ENCODE results near the gene EVA1C.
"Not testable (repeated sequence)": the region's sequence is repeated elsewhere in the genome, so short reads cannot be mapped to it uniquely, and the experiment has no call there.

The EVA1C gene

DNA sequence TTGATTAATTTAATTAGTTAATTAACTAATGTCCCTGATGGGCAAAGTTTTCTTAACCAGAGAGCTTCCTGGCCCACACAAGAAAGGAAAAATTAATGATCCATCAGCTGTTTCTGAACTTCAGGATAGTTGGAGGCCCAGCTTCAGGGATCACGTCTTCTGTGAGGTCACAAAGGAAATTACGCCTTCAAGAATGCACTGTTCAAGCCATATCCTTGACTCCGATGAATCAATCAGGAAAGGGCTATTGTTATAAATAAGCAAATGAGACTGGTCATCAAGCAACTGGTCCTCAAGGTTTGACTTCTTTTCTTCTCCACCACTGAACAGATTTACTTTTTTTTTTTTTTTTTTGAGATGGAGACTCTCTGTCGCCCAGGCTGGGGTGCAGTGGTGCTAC is 132.2 kb downstream of the EVA1C start:
- no peaks in the 10 kb centered on the region for H3K27me3 Mint-ChIP-seq
- DNase-seq = no peak
- H3K9me3 Mint-ChIP-seq = no peaks in the 10 kb centered on the region
- H3K27ac Mint-ChIP-seq = no peak overlapping the region
- no peak overlapping the region for H3K4me3 Mint-ChIP-seq
- H3K36me3 Mint-ChIP-seq (ENCODE audit: low read depth) = no peaks in the 10 kb centered on the region
- peaks cover 2% of the 10 kb centered on the region for H3K4me1 Mint-ChIP-seq (ENCODE audit: low read depth)

DNA sequence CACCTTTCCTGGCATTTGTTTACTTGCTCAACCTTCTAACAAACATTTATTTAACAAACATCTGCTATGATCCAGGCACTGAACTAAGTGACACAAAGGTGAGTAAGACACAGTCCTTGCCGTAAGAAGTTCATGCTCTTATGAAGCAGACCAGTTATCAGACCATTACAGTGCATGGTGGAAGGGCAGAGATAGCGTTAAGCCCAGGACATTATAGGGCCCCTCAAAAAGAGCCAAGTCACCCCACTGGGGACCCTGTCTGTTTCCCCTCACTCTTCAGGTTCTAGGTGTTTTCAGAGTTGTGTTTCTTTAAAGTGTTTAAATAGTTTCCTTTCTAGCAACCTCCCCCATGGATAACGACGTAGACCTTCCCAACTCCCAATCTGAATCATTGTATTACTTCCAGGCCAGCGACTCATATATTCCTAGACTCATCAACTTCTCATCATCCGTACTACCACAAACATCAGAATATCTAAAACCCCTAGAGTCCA is 133.5 kb downstream of the EVA1C start:
- H3K4me1 Mint-ChIP-seq (ENCODE audit: low read depth) = peaks cover 2% of the 10 kb centered on the region
- no peak for DNase-seq
- H3K36me3 Mint-ChIP-seq (ENCODE audit: low read depth) = no peaks in the 10 kb centered on the region
- H3K4me3 Mint-ChIP-seq = no peak overlapping the region
- H3K9me3 Mint-ChIP-seq = no peaks in the 10 kb centered on the region
- H3K27me3 Mint-ChIP-seq = no peaks in the 10 kb centered on the region
- H3K27ac Mint-ChIP-seq = no peak overlapping the region

DNA sequence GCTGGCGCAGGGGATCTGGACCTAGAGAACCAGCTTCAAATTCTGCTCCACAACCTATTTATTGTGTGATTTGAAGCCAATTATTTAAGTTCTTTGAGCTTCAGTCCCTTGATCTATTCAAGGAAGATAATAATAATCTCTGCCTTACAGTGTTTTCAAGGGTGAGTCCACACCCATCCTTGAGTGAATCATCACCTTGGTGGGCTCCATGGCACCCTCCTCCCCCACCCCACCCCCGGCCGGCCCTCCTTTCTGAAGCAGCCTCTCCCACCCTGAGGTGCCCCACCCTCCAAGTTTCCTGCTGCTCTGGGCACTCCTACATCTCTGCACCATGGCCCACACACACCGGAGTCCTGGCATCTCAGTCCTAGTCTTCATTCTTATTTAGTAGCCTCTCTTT is 134.5 kb downstream of the EVA1C start:
- Mint-ChIP-seq H3K4me1 (ENCODE audit: low read depth) (peaks cover 2% of the 10 kb centered on the region), H3K4me3 (no peak overlapping the region), H3K9me3 (no peaks in the 10 kb centered on the region), H3K27me3 (no peaks in the 10 kb centered on the region), H3K36me3 (ENCODE audit: low read depth) (no peaks in the 10 kb centered on the region), H3K27ac (no peak overlapping the region)
- DNase-seq = no peak

DNA sequence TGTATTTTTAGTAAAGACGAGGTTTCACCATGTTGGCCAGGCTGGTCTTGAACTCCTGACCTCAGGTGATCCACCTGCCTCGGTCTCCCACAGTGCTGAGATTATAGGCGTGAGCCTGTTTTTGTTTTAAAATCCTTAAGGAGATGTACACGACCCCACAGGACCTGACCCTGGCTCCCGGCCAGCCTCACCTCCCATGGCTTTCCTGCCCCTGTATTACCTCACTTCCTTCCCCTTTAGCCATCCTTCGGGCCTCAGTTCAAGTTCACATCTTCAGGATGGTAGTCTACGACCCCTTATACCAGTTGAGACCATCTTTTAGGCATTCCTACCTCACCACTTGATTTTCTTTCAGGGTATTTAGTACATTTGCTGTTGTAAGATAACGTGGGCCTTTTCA is 136.5 kb downstream of the EVA1C start:
- H3K27ac Mint-ChIP-seq = no peak overlapping the region
- no peaks in the 10 kb centered on the region for H3K27me3 Mint-ChIP-seq
- H3K36me3 Mint-ChIP-seq (ENCODE audit: low read depth) = no peaks in the 10 kb centered on the region
- no peak overlapping the region for H3K4me3 Mint-ChIP-seq
- peaks cover 5% of the 10 kb centered on the region for H3K4me1 Mint-ChIP-seq (ENCODE audit: low read depth)
- no peaks in the 10 kb centered on the region for H3K9me3 Mint-ChIP-seq
- DNase-seq = no peak

DNA sequence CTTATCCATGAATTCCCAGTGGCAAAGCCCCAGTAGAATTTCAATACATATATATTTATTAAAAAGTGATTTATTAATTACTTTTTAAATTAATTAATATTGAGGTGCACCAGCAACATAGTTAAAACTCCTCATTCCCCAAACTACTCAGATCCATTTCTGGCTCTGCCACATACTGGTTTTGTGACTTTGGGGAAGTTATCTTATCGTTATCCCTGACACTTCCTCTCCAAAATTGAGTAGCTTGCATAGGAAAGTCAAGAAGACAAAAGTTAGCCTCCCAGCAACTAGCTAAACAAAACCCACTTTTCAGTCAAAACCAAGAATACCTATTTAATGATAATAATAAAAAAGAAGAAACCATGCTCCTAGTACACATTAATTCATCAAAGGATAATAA is 136.9 kb downstream of the EVA1C start:
- no peaks in the 10 kb centered on the region for H3K36me3 Mint-ChIP-seq (ENCODE audit: low read depth)
- H3K27ac Mint-ChIP-seq = no peak overlapping the region
- peaks cover 5% of the 10 kb centered on the region for H3K4me1 Mint-ChIP-seq (ENCODE audit: low read depth)
- H3K4me3 Mint-ChIP-seq = no peak overlapping the region
- DNase-seq = no peak
- no peaks in the 10 kb centered on the region for H3K9me3 Mint-ChIP-seq
- H3K27me3 Mint-ChIP-seq = no peaks in the 10 kb centered on the region

DNA sequence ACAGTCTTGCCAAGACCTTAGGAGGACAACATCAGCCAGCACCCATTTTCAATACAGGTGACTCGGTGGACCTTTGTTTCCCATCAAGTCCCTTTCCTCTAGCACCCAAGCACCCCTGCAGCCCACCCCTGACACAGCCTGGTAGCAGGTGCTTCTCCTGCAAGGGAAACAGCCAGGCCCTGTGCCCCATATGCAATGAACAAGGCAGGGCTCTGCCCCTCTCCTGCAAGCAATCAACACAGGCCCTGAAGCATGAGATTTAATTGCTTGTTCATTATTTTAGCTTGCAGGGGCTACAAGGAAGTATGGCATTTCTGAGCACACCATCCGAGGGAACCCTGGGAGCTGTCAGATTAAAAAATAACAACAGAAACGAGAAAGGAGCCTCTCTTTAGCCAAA is 137.4 kb downstream of the EVA1C start:
- H3K27ac Mint-ChIP-seq = no peak overlapping the region

DNA sequence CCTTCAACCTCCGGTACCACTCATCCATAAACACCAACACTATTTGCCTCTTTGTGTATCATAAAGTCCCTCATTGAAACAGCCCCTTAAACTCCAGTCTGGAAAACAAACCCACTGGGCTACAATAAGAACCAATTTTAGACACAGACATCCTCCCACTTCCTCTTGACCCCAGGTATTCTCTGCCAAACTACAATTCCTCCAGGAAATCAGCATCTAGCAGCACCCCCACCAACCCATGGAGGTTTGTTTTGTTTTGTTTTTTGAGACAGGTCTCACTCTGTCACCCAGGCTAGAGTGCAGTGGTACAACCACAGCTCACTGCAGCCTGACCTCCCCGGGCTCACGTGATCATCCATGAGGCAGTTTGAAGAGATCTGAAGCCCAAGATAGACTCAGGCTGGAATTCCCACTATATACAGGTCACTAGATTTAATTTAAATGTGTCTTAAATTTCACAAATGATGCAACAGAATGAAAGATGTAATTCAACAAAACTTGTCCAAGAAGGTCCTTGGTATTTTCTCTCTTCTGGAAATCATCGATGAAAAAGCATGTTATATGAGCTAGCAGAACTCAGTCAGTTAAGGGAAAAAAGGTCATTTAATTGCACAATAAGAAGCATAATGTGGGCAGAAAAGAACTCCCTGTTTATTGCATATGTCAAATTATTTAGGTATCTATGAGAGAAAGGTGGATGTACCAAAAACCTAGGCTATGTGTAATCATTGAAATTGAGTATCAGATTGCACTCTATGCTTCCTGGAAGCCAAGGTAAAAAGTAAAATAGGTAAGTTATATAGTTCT is 142.5 kb downstream of the EVA1C start:
- no peaks in the 10 kb centered on the region for H3K9me3 Mint-ChIP-seq
- H3K4me1 Mint-ChIP-seq (ENCODE audit: low read depth) = peaks cover 5% of the 10 kb centered on the region
- no peak for DNase-seq
- H3K27me3 Mint-ChIP-seq = no peaks in the 10 kb centered on the region
- no peak overlapping the region for H3K27ac Mint-ChIP-seq
- no peak overlapping the region for H3K4me3 Mint-ChIP-seq
- H3K36me3 Mint-ChIP-seq (ENCODE audit: low read depth) = no peaks in the 10 kb centered on the region

More for the DNA sequence above, 137.4 kb downstream of the EVA1C start:
- no peaks in the 10 kb centered on the region for H3K36me3 Mint-ChIP-seq (ENCODE audit: low read depth)
- no peaks in the 10 kb centered on the region for H3K9me3 Mint-ChIP-seq
- H3K27me3 Mint-ChIP-seq = no peaks in the 10 kb centered on the region
- no peak for DNase-seq
- no peak overlapping the region for H3K4me3 Mint-ChIP-seq
- H3K4me1 Mint-ChIP-seq (ENCODE audit: low read depth) = peaks cover 5% of the 10 kb centered on the region

DNA sequence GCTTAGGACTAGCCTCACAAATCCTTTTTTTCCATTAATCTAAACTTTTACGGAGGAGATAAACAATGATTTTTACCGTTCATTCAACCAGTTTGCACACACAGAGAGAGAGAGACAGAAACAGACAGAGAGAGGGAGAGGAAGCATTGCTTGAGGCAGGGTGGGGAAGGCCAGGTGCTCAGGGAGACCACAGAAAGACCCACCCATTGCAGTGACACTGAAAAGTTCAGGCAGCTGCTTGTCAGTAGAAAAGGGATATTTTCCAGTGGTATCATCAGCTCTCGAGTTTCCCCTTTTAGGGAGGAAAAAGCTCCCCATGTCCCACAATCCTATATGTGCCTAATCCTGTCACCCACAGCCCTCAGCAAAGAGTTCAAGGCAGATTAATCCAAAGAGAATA is 145.6 kb downstream of the EVA1C start:
- Mint-ChIP-seq H3K9me3 (no peaks in the 10 kb centered on the region), H3K27me3 (no peaks in the 10 kb centered on the region), H3K4me3 (no peak overlapping the region), H3K27ac (no peak overlapping the region), H3K36me3 (ENCODE audit: low read depth) (no peaks in the 10 kb centered on the region), H3K4me1 (ENCODE audit: low read depth) (peaks cover 13% of the 10 kb centered on the region)
- no peak for DNase-seq

DNA sequence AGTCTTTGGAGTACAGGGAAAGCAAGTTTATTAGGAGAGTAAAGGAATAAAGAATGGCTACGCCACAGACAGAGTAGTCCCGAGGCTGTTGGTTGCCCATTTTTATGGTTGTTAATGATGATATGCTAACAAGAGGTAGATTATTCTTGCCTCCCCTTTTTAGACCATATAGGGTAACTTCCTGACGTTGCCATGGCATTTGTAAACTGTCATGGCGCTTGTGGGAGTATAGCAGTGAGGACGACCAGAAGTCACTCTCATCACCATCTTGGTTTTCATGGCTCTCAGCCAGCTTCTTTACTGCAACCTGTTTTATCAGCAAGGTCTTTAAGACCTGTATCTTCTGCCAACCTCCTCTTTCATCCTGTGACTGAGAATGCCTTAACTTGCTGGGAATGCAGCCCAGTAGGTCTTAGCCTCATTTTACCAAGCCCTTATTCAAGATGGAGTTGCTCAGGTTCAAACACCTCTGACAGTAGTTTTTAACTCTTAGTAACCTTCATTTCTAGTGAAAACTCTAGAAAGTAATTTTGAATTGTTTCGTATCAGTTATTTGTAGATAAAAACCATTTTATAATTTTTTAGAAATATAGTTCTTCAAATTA is 146.6 kb downstream of the EVA1C start:
- Mint-ChIP-seq H3K27ac (no peak overlapping the region), H3K9me3 (no peaks in the 10 kb centered on the region), H3K4me3 (no peak overlapping the region), H3K27me3 (no peaks in the 10 kb centered on the region), H3K36me3 (ENCODE audit: low read depth) (no peaks in the 10 kb centered on the region), H3K4me1 (ENCODE audit: low read depth) (peaks cover 11% of the 10 kb centered on the region)
- DNase-seq = no peak

DNA sequence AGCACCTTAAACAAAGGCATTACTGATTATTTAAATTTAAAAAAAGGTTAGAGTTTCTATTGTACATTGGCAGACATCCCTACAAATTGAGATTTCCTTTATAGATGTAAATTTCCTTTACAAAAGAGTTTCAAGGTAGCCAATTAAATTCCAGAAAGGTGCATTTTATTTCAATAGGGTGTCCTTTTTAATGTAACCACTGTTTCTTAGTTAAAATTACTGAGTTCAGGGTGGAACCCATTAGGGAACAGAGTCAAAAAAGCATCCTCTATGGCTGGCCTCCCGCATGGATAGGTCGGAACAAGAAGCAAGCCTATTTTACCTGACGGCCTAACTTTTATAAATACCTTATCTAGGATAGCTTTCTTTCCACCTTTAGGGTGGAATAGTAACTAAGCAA is 148.4 kb downstream of the EVA1C start:
- DNase-seq = no peak
- Mint-ChIP-seq H3K4me1 (ENCODE audit: low read depth) (peaks cover 9% of the 10 kb centered on the region), H3K4me3 (no peak overlapping the region), H3K27ac (no peak overlapping the region), H3K36me3 (ENCODE audit: low read depth) (no peaks in the 10 kb centered on the region), H3K9me3 (peaks cover 8% of the 10 kb centered on the region), H3K27me3 (no peaks in the 10 kb centered on the region)

DNA sequence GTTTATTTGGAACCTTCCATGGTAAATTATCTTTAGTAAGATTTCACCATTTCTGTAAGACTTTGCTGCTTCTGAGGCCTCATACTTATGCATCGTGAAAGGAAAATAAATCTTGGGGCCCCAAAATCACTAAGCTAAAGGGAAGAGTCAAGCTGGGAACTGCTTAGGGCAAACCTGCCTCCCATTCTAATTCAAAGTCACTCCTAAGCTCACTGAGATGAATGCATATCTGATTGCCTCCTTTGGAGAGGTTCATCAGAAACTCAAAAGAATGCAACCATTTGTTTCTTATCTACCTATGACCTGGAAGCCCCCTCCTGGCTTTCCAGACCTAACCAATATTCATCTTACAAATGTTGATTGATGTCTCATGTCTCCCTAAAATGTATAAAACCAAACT is 149.0 kb downstream of the EVA1C start:
- H3K27ac Mint-ChIP-seq; H3K4me1 Mint-ChIP-seq (ENCODE audit: low read depth); DNase-seq; H3K9me3 Mint-ChIP-seq; H3K36me3 Mint-ChIP-seq (ENCODE audit: low read depth); H3K27me3 Mint-ChIP-seq; H3K4me3 Mint-ChIP-seq: not testable (repeated sequence)

DNA sequence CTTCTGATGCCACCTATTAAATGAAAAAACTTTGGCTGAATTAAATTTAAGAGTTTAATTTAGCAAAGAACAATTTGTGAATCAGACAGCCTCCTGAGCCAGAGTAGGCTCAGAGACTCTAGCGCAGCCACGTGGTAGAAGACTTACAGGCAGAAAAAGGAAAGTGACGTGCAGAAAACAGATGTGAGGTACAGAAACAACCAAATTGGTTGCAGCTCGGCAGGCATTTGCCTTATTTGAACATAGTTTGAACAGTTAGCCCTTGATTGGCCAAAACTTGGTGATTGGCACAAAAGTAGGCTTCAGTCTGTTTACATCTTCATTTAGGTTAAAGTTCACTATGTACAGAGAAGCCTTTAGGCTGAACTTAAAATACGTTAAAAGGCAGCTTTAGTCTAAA is 149.9 kb downstream of the EVA1C start:
- Mint-ChIP-seq H3K36me3 (ENCODE audit: low read depth) (peaks cover 3% of the 10 kb centered on the region), H3K4me3 (no peak overlapping the region), H3K27ac (no peak overlapping the region), H3K9me3 (peaks cover 8% of the 10 kb centered on the region), H3K27me3 (no peaks in the 10 kb centered on the region), H3K4me1 (ENCODE audit: low read depth) (peaks cover 9% of the 10 kb centered on the region)
- no peak for DNase-seq

DNA sequence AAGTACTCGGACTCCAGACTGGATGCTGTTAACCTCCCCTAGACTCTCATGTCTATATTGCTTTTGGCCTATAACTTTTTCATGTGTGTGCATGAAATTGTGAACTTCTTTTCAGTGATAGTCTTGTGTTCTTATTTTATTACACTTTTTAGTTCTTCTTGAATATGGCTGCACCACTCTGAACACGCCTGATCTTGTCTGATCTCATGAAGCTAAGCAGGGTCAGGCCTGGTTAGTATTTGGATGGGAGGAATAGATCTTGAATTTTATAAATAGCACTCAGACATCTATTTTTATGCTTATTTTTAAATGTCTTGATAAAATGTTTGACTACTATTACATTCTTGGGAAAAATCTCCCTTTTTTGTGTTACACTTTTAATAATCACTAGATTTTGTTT is 150.4 kb downstream of the EVA1C start:
- Mint-ChIP-seq H3K36me3 (ENCODE audit: low read depth) (peaks cover 3% of the 10 kb centered on the region), H3K27ac (no peak overlapping the region), H3K4me1 (ENCODE audit: low read depth) (peaks cover 9% of the 10 kb centered on the region), H3K9me3 (peaks cover 8% of the 10 kb centered on the region), H3K4me3 (no peak overlapping the region), H3K27me3 (no peaks in the 10 kb centered on the region)
- no peak for DNase-seq
